HEK293 (cell line): ENCODE results near the gene TMEM167A.

ENCODE experiments used
- CTCF ChIA-PET: fragments of 350-600 bp; formaldehyde crosslinking; extraction: SDS; loops from one replicate; lab custom pipeline; 2021; ENCODE audit warnings: antibody characterized with exemption; lab: Yijun Ruan, JAX
- POLR2A ChIA-PET: fragments of 300-600 bp; formaldehyde crosslinking; extraction: SDS; loops from one replicate; lab custom pipeline; 2020; ENCODE audit warnings: antibody characterized with exemption, inconsistent platforms; lab: Yijun Ruan, JAX
- H3K27ac ChIP-seq: fragments of 200-500 bp; sonication (Bioruptor generic); 2 replicates; pipeline ENCODE4 v1.5.1; 2014; ENCODE audit warnings: low read depth, low read length, control low read depth, inconsistent platforms; ENCODE audit errors: extremely low read depth
- H3K36me3 ChIP-seq, 2 experiments: fragments of 200-500 bp in 1 of 2; sonication (Bioruptor generic) in 1 of 2; 1 replicate in 1 of 2; 2 replicates in 1 of 2; pipeline ENCODE4 v1.5.1; 2014 to 2017; ENCODE audit warnings: inconsistent platforms in 2 of 2, low read length in 2 of 2; ENCODE audit not compliant: control insufficient read depth in 2 of 2, insufficient read depth in 1 of 2
- H3K4me1 ChIP-seq: fragments of 200-500 bp; sonication (Bioruptor generic); 2 replicates; pipeline ENCODE4 v1.5.1; 2014; ENCODE audit warnings: mild to moderate bottlenecking, low read length, inconsistent platforms; ENCODE audit not compliant: control insufficient read depth, insufficient read depth
- H3K4me3 ChIP-seq: 2 replicates; pipeline ENCODE4 v1.5.1; 2011; ENCODE audit warnings: low read depth, mild to moderate bottlenecking, control low read depth, low read length, moderate library complexity
- H3K9me3 ChIP-seq: fragments of 200-500 bp; sonication (Bioruptor generic); 2 replicates; pipeline ENCODE4 v1.5.1; 2014; ENCODE audit warnings: low read depth, low read length, inconsistent platforms; ENCODE audit not compliant: control insufficient read depth, insufficient read depth
- BCL11A ChIP-seq: fragments of 450-650 bp; formaldehyde crosslinking; IDR thresholded peaks from 2 replicates; pipeline ENCODE4 v1.5.1; 2016; ENCODE audit warnings: low read depth, missing biosample characterization, missing genetic modification characterization
- FEZF1 ChIP-seq: fragments of 450-650 bp; formaldehyde crosslinking; IDR thresholded peaks from 2 replicates; pipeline ENCODE4 v1.5.1; 2016; ENCODE audit warnings: missing biosample characterization, missing genetic modification characterization
- KLF10 ChIP-seq: fragments of 450-650 bp; IDR thresholded peaks from 2 replicates; pipeline ENCODE4 v1.5.1; 2018; ENCODE audit warnings: missing biosample characterization, mild to moderate bottlenecking, missing genetic modification characterization
- PRDM2 ChIP-seq: fragments of 450-650 bp; formaldehyde crosslinking; IDR thresholded peaks from 2 replicates; pipeline ENCODE4 v1.5.1; 2016; ENCODE audit warnings: missing biosample characterization, missing genetic modification characterization, borderline replicate concordance
- ZBTB1 ChIP-seq: fragments of 450-650 bp; formaldehyde crosslinking; IDR thresholded peaks from 2 replicates; pipeline ENCODE4 v1.5.1; 2016; ENCODE audit warnings: missing biosample characterization, missing genetic modification characterization
- ZBTB7A ChIP-seq: fragments of 450-650 bp; formaldehyde crosslinking; IDR thresholded peaks from 2 replicates; pipeline ENCODE4 v1.5.1; 2016; ENCODE audit warnings: low read depth, missing biosample characterization, missing genetic modification characterization
- ZBTB8A ChIP-seq: fragments of 450-650 bp; formaldehyde crosslinking; IDR thresholded peaks from 2 replicates; pipeline ENCODE4 v1.5.1; 2016; ENCODE audit warnings: missing biosample characterization, missing genetic modification characterization
- ZNF138 ChIP-seq: fragments of 450-650 bp; formaldehyde crosslinking; IDR thresholded peaks from 2 replicates; pipeline ENCODE4 v1.5.1; 2016; ENCODE audit warnings: missing biosample characterization, missing genetic modification characterization, borderline replicate concordance
- ZNF157 ChIP-seq: fragments of 450-650 bp; formaldehyde crosslinking; IDR thresholded peaks from 2 replicates; pipeline ENCODE4 v1.5.1; 2016; ENCODE audit warnings: missing biosample characterization, missing genetic modification characterization
- ZNF175 ChIP-seq: fragments of 450-650 bp; formaldehyde crosslinking; IDR thresholded peaks from 2 replicates; pipeline ENCODE4 v1.5.1; 2016; ENCODE audit warnings: missing biosample characterization, missing genetic modification characterization
- ZNF211 ChIP-seq: fragments of 450-650 bp; formaldehyde crosslinking; IDR thresholded peaks from 2 replicates; pipeline ENCODE4 v1.5.1; 2016; ENCODE audit warnings: low read depth, missing biosample characterization, missing genetic modification characterization
- ZNF24 ChIP-seq: fragments of 450-650 bp; formaldehyde crosslinking; IDR thresholded peaks from 2 replicates; pipeline ENCODE4 v1.5.1; 2016; ENCODE audit warnings: missing biosample characterization, missing genetic modification characterization
- ZNF274 ChIP-seq, 2 experiments: fragments of 200-500 bp in 1 of 2; fragments of 450-650 bp in 1 of 2; sonication (Bioruptor generic) in 1 of 2; formaldehyde crosslinking in 1 of 2; IDR thresholded peaks; 2 replicates each; pipeline versions ENCODE4 v1.5.1 to v1.6.1; 2014 to 2016; ENCODE audit warnings: borderline replicate concordance in 1 of 2, inconsistent platforms in 1 of 2, low read length in 1 of 2, missing biosample characterization in 1 of 2, missing genetic modification characterization in 1 of 2
- ZNF433 ChIP-seq: fragments of 450-650 bp; formaldehyde crosslinking; IDR thresholded peaks from 2 replicates; pipeline ENCODE4 v1.5.1; 2016; ENCODE audit warnings: missing biosample characterization, missing genetic modification characterization, low read depth
- ZNF510 ChIP-seq: fragments of 450-650 bp; formaldehyde crosslinking; IDR thresholded peaks from 2 replicates; pipeline ENCODE4 v1.5.1; 2018; ENCODE audit warnings: mild to moderate bottlenecking, missing genetic modification characterization, missing biosample characterization; ENCODE audit not compliant: insufficient replicate concordance
- ZNF654 ChIP-seq: fragments of 450-650 bp; formaldehyde crosslinking; IDR thresholded peaks from 2 replicates; pipeline ENCODE4 v1.5.1; 2016; ENCODE audit warnings: low read depth, missing biosample characterization, missing genetic modification characterization
- ZNF664 ChIP-seq: fragments of 450-650 bp; formaldehyde crosslinking; IDR thresholded peaks from 2 replicates; pipeline ENCODE4 v1.5.1; 2016; ENCODE audit warnings: missing biosample characterization, missing genetic modification characterization
- ZNF707 ChIP-seq: fragments of 450-650 bp; formaldehyde crosslinking; IDR thresholded peaks from 2 replicates; pipeline ENCODE4 v1.5.1; 2016; ENCODE audit warnings: missing biosample characterization, missing genetic modification characterization
- ZNF777 ChIP-seq: fragments of 450-650 bp; formaldehyde crosslinking; IDR thresholded peaks from 2 replicates; pipeline ENCODE4 v1.5.1; 2017; ENCODE audit warnings: missing biosample characterization, missing genetic modification characterization, borderline replicate concordance
- ZNF830 ChIP-seq: fragments of 450-650 bp; IDR thresholded peaks from 2 replicates; pipeline ENCODE4 v1.5.0; 2018; ENCODE audit warnings: missing biosample characterization, missing genetic modification characterization, low read depth, mild to moderate bottlenecking, moderate library complexity
- ZNF837 ChIP-seq: fragments of 450-650 bp; formaldehyde crosslinking; IDR thresholded peaks from 2 replicates; pipeline ENCODE4 v1.5.1; 2016; ENCODE audit warnings: missing biosample characterization, missing genetic modification characterization
- ZNF843 ChIP-seq: fragments of 450-650 bp; formaldehyde crosslinking; IDR thresholded peaks from 2 replicates; pipeline ENCODE4 v1.5.1; 2016; ENCODE audit warnings: missing biosample characterization, missing genetic modification characterization
- ZSCAN16 ChIP-seq: fragments of 450-650 bp; formaldehyde crosslinking; IDR thresholded peaks from 2 replicates; pipeline ENCODE4 v1.5.1; 2016; ENCODE audit warnings: missing biosample characterization, missing genetic modification characterization
- TF ChIP-seq, protein P1 (sequence below): fragments of 450-650 bp; formaldehyde crosslinking; conservative IDR thresholded peaks from 2 replicates; pipeline ENCODE4 v1.5.1; 2016; ENCODE audit warnings: low read depth, missing biosample characterization, missing genetic modification characterization

TMEM167A gene

GRCh38 chr5:83125560-83125959 lies 48.4 kb upstream of the TMEM167A start:
- POLR2A ChIA-PET = no interaction called here
- CTCF ChIA-PET = no interaction called here

DNA sequence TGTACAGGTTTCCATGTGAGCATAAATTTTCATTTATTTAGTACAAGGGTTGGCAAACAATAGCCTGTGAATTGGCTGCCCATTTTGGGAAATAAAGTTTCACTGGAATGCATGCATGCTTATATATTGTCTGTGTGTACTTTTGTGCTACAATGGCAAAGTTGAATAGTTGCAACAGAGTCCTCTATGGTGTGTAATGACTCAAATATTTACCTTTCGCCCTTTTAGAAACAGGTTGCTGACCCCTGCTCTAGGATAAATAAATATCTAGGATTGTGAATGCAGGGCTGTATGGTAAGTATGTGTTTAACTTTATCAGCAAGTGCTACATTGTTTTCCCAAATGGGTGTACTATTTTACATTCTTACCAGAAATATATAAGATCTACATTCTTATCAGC lies 47.4 kb upstream of the TMEM167A start:
- TF ChIP-seq ZNF843 (tag by site-specific recombination) = no peak
- no peak for TF ChIP-seq ZNF837
- no peak for TF ChIP-seq ZNF664 (tag by site-specific recombination)
- no peak for TF ChIP-seq BCL11A (tag by site-specific recombination)
- no peak for TF ChIP-seq ZNF510 (tag by site-specific recombination)
- TF ChIP-seq ZNF830 = no peak
- no peak for TF ChIP-seq ZNF274 (IDR thresholded peaks at IDR 0.05; ENCODE audit: low read length)
- no peak for TF ChIP-seq ZNF274 (tag by site-specific recombination; IDR thresholded peaks at IDR 0.05; ENCODE audit: borderline replicate concordance)
- POLR2A ChIA-PET = no interaction called here
- no peaks in the 10 kb centered on the region for H3K9me3 ChIP-seq
- CTCF ChIA-PET = no interaction called here
- no peak overlapping the region for H3K27ac ChIP-seq
- H3K4me1 ChIP-seq = no peaks in the 10 kb centered on the region
- no peaks in the 10 kb centered on the region for H3K36me3 ChIP-seq
- no peak overlapping the region for H3K4me3 ChIP-seq

More at GRCh38 chr5:83125560-83125959, 48.4 kb upstream of the TMEM167A start:
- TF ChIP-seq ZNF843 (tag by site-specific recombination) = no peak
- no peak for TF ChIP-seq ZNF175 (tag by site-specific recombination)
- TF ChIP-seq KLF10 = no peak
- no peak for TF ChIP-seq ZBTB8A (tag by site-specific recombination)
- TF ChIP-seq, protein P1, sequence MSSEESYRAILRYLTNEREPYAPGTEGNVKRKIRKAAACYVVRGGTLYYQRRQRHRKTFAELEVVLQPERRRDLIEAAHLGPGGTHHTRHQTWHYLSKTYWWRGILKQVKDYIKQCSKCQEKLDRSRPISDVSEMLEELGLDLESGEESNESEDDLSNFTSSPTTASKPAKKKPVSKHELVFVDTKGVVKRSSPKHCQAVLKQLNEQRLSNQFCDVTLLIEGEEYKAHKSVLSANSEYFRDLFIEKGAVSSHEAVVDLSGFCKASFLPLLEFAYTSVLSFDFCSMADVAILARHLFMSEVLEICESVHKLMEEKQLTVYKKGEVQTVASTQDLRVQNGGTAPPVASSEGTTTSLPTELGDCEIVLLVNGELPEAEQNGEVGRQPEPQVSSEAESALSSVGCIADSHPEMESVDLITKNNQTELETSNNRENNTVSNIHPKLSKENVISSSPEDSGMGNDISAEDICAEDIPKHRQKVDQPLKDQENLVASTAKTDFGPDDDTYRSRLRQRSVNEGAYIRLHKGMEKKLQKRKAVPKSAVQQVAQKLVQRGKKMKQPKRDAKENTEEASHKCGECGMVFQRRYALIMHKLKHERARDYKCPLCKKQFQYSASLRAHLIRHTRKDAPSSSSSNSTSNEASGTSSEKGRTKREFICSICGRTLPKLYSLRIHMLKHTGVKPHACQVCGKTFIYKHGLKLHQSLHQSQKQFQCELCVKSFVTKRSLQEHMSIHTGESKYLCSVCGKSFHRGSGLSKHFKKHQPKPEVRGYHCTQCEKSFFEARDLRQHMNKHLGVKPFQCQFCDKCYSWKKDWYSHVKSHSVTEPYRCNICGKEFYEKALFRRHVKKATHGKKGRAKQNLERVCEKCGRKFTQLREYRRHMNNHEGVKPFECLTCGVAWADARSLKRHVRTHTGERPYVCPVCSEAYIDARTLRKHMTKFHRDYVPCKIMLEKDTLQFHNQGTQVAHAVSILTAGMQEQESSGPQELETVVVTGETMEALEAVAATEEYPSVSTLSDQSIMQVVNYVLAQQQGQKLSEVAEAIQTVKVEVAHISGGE (tag by site-specific recombination) = no peak
- no peak overlapping the region for H3K4me3 ChIP-seq
- no peak overlapping the region for H3K27ac ChIP-seq
- no peaks in the 10 kb centered on the region for H3K36me3 ChIP-seq
- H3K9me3 ChIP-seq = no peaks in the 10 kb centered on the region
- no peaks in the 10 kb centered on the region for H3K4me1 ChIP-seq

- CTCF ChIA-PET = no interaction called here
- Histone ChIP-seq H3K27ac (no peak overlapping the region), H3K36me3 (no peaks in the 10 kb centered on the region), H3K4me1 (no peaks in the 10 kb centered on the region), H3K4me3 (no peak overlapping the region), H3K9me3 (no peaks in the 10 kb centered on the region)
- POLR2A ChIA-PET = no interaction called here
- TF ChIP-seq ZBTB7A (tag by site-specific recombination) (no peak), PRDM2 (tag by site-specific recombination) (no peak), ZNF707 (no peak), ZNF433 (no peak), ZNF138 (tag by site-specific recombination) (no peak), ZBTB1 (tag by site-specific recombination) (no peak), ZNF211 (tag by site-specific recombination) (no peak), ZSCAN16 (tag by site-specific recombination) (no peak), ZNF654 (tag by site-specific recombination) (no peak), ZNF777 (no peak), FEZF1 (tag by site-specific recombination) (no peak), ZNF24 (tag by site-specific recombination) (no peak), ZNF157 (no peak), ZNF510 (tag by site-specific recombination) (no peak)
Measured at GRCh38 chr5:83118976-83119375, 41.8 kb upstream of the TMEM167A start.
